ENCODE measurements around the gene P2RY12. TPM values are rescaled to one million over a fixed set of nuclear protein-coding genes. Genes with fewer than 3 reads are reported as not detected.

The P2RY12 gene
- total RNA-seq, 3 donors from 2014 or later = 0.32 to 3.4 (median 1.0) TPM

DNA sequence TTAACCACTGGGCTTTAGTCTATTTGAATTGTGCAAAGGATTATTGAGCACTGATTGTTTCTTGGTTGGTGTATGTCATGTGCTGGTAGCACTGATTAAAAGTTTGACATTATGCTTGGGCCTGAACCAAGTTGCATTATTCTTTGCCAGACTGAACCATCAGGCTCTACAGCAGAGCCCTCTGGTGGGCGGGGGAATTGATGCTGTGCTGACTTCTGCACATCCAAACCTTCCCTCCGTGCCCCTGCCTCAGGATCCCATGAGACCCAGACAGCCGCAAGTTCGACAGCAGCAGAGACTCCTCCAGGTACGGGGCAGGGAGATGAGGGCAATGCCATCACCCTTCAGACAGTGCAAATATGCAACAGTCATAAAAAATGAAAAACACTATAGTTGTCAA is 28.4 kb upstream of the P2RY12 start:
- no peak for DNase-seq
- no peaks in the 10 kb centered on the region for H3K4me1 ChIP-seq (ENCODE audit: low read depth)
- H3K9me3 ChIP-seq = no peaks in the 10 kb centered on the region
- no peak for ATAC-seq
- no peaks in the 10 kb centered on the region for H3K36me3 ChIP-seq (ENCODE audit: low read depth)
- intact Hi-C loops (cut with DNase I, micrococcal nuclease) = no loop called here
- TF ChIP-seq, protein P1, sequence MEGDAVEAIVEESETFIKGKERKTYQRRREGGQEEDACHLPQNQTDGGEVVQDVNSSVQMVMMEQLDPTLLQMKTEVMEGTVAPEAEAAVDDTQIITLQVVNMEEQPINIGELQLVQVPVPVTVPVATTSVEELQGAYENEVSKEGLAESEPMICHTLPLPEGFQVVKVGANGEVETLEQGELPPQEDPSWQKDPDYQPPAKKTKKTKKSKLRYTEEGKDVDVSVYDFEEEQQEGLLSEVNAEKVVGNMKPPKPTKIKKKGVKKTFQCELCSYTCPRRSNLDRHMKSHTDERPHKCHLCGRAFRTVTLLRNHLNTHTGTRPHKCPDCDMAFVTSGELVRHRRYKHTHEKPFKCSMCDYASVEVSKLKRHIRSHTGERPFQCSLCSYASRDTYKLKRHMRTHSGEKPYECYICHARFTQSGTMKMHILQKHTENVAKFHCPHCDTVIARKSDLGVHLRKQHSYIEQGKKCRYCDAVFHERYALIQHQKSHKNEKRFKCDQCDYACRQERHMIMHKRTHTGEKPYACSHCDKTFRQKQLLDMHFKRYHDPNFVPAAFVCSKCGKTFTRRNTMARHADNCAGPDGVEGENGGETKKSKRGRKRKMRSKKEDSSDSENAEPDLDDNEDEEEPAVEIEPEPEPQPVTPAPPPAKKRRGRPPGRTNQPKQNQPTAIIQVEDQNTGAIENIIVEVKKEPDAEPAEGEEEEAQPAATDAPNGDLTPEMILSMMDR (IDR thresholded peaks at IDR 0.05) = no peak
- H3K4me3 ChIP-seq = no peak overlapping the region

- DNase-seq (no peak), ATAC-seq (no peak)
- Histone ChIP-seq H3K36me3 (ENCODE audit: low read depth) (no peaks in the 10 kb centered on the region), H3K4me1 (ENCODE audit: low read depth) (no peaks in the 10 kb centered on the region), H3K9me3 (no peaks in the 10 kb centered on the region), H3K4me3 (no peak overlapping the region)
- TF ChIP-seq, protein P1 (IDR thresholded peaks at IDR 0.05) = no peak
- intact Hi-C loops (cut with DNase I, micrococcal nuclease) = no loop called here
Measured at GRCh38 chr3:151410891-151411559, 26.5 kb upstream of the P2RY12 start.

- intact Hi-C loops (cut with DNase I, micrococcal nuclease) = no loop called here
- no peaks in the 10 kb centered on the region for H3K36me3 ChIP-seq (ENCODE audit: low read depth)
- H3K4me3 ChIP-seq = no peak overlapping the region
- DNase-seq (no peak), ATAC-seq (no peak)
- TF ChIP-seq, protein P1 (IDR thresholded peaks at IDR 0.05) = no peak
- no peaks in the 10 kb centered on the region for H3K4me1 ChIP-seq (ENCODE audit: low read depth)
- H3K9me3 ChIP-seq = no peaks in the 10 kb centered on the region
Measured at GRCh38 chr3:151407928-151408327, 23.4 kb upstream of the P2RY12 start.

DNA sequence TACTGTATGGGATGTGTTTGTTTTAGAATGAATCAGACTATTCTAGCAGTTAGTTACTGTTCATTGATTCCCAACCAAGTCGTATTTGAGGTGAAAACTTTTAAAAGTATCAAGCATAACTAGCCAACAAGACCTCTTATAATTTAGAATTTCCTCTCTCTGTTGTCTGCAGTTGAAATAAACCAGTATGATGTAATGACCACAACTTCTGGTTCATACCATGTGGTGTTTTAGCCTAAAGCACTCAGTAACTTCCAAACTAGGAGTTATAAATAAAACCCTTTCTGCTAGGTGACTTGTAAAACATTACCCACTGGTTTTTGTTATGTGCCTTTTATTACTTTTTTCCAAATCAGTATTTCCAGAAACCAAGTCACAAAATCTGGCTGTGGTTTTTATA is 19.8 kb upstream of the P2RY12 start:
- intact Hi-C loops (cut with DNase I, micrococcal nuclease) = no loop called here
- no peak for ATAC-seq
- no peak overlapping the region for H3K4me3 ChIP-seq
- no peaks in the 10 kb centered on the region for H3K4me1 ChIP-seq (ENCODE audit: low read depth)
- TF ChIP-seq, protein P1 (IDR thresholded peaks at IDR 0.05) = no peak
- H3K9me3 ChIP-seq = no peaks in the 10 kb centered on the region
- H3K36me3 ChIP-seq (ENCODE audit: low read depth) = no peaks in the 10 kb centered on the region
- no peak for DNase-seq

GRCh38 chr3:151403246-151403645 is 18.7 kb upstream of the P2RY12 start:
- Histone ChIP-seq H3K9me3 (no peaks in the 10 kb centered on the region), H3K4me3 (no peak overlapping the region), H3K4me1 (ENCODE audit: low read depth) (no peaks in the 10 kb centered on the region), H3K36me3 (ENCODE audit: low read depth) (no peaks in the 10 kb centered on the region)
- TF ChIP-seq, protein P1 (IDR thresholded peaks at IDR 0.05) = no peak
- intact Hi-C loops (cut with DNase I, micrococcal nuclease) = no loop called here
- no peak for ATAC-seq
- DNase-seq = no peak

- H3K4me1 ChIP-seq (ENCODE audit: low read depth) = no peaks in the 10 kb centered on the region
- DNase-seq (no peak), ATAC-seq (no peak)
- TF ChIP-seq, protein P1 (IDR thresholded peaks at IDR 0.05) = no peak
- no peaks in the 10 kb centered on the region for H3K9me3 ChIP-seq
- H3K4me3 ChIP-seq = no peak overlapping the region
- intact Hi-C loops (cut with DNase I, micrococcal nuclease) = no loop called here
- no peaks in the 10 kb centered on the region for H3K36me3 ChIP-seq (ENCODE audit: low read depth)
Measured at GRCh38 chr3:151402349-151402748, 17.8 kb upstream of the P2RY12 start.

Data from mucosa of descending colon (tissue), 3 donors.